Suppressor macrophage treated with lipopolysaccharide for 4 hours (primary cell): ENCODE results near the gene KIF16B.
"Not testable (repeated sequence)": the region's sequence is repeated elsewhere in the genome, so short reads cannot be mapped to it uniquely, and the experiment has no call there.

Experiments used
- DNase-seq: peaks from one replicate; pipeline ENCODE4 v3.0.0-alpha.2; 2020

KIF16B gene

GRCh38 chr20:16553684-16554083 lies 19.6 kb downstream of the KIF16B start:
- no peak for DNase-seq

- DNase-seq, result no peak
These were observed 20.1 kb downstream of the KIF16B start for GRCh38 chr20:16553101-16553500.

- DNase-seq, result no peak
These were observed 21.2 kb downstream of the KIF16B start for GRCh38 chr20:16552015-16552414.

GRCh38 chr20:16551607-16552006 lies 21.6 kb downstream of the KIF16B start:
- no peak for DNase-seq

- no peak for DNase-seq
These were observed 25.1 kb downstream of the KIF16B start for GRCh38 chr20:16548068-16548672.

GRCh38 chr20:16544949-16545348 lies 28.3 kb downstream of the KIF16B start:
- DNase-seq, result no peak

GRCh38 chr20:16542477-16542876 lies 30.8 kb downstream of the KIF16B start:
- DNase-seq, result no peak

- no peak for DNase-seq
These were observed 31.4 kb downstream of the KIF16B start for GRCh38 chr20:16541878-16542277.

GRCh38 chr20:16541226-16541625 lies 32.0 kb downstream of the KIF16B start:
- no peak for DNase-seq

- DNase-seq, result no peak
These were observed 33.8 kb downstream of the KIF16B start for GRCh38 chr20:16539280-16540021.

GRCh38 chr20:16538779-16539178 lies 34.5 kb downstream of the KIF16B start:
- DNase-seq, result no peak

GRCh38 chr20:16537918-16538317 lies 35.3 kb downstream of the KIF16B start:
- DNase-seq, result no peak

- no peak for DNase-seq
These were observed 36.1 kb downstream of the KIF16B start for GRCh38 chr20:16537025-16537665.

GRCh38 chr20:16535277-16535676 lies 38.0 kb downstream of the KIF16B start:
- DNase-seq, result peak; percentile 50

GRCh38 chr20:16533502-16533901 lies 39.7 kb downstream of the KIF16B start:
- DNase-seq, result peak; percentile 63

- no peak for DNase-seq
These were observed 41.8 kb downstream of the KIF16B start for GRCh38 chr20:16531485-16531884.

- no peak for DNase-seq
These were observed 43.0 kb downstream of the KIF16B start for GRCh38 chr20:16530201-16530681.

- DNase-seq, result peak; percentile 51
These were observed 45.2 kb downstream of the KIF16B start for GRCh38 chr20:16528078-16528477.

GRCh38 chr20:16527438-16527837 lies 45.8 kb downstream of the KIF16B start:
- DNase-seq, result no peak

GRCh38 chr20:16526433-16527380 lies 46.5 kb downstream of the KIF16B start:
- no peak for DNase-seq

GRCh38 chr20:16522651-16523050 lies 50.6 kb downstream of the KIF16B start:
- DNase-seq, result not testable (repeated sequence)

- no peak for DNase-seq
These were observed 53.1 kb downstream of the KIF16B start for GRCh38 chr20:16520154-16520553.

GRCh38 chr20:16519673-16520072 lies 53.6 kb downstream of the KIF16B start:
- not testable (repeated sequence) for DNase-seq
